NCI-H748 treated with DMSO at 0.1 percent for 48 hours (cell line): Measurements from ENCODE around the gene SLC6A18.

ENCODE experiments used
- DNase-seq: peaks from one replicate; lab custom pipeline; 2025; lab: John Stamatoyannopoulos, UW

Gene SLC6A18

DNA sequence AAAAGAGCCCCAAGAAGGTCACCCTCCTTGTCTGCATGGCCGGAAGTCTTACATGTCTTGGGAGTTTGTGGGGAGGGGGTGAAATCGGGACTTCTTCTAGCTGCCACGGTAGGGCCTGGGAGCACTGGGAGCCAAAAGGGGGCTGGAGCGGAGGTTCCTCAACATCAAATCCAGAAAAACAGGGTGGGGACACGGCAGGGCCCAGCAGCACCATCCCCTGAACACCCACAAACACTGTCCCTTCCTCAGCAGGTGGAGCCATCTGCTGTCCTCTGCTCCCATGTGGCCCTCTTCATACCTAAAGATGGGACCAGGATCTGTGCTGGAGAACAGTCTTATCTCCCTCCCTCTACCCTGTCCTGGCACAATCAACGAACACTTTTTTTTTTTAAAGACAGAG lies 67.0 kb downstream of the SLC6A18 start:
- DNase-seq = no peak

GRCh38 chr5:1292846-1293415 lies 67.8 kb downstream of the SLC6A18 start:
- DNase-seq = no peak

GRCh38 chr5:1293416-1294205 lies 68.4 kb downstream of the SLC6A18 start:
- DNase-seq = no peak

DNA sequence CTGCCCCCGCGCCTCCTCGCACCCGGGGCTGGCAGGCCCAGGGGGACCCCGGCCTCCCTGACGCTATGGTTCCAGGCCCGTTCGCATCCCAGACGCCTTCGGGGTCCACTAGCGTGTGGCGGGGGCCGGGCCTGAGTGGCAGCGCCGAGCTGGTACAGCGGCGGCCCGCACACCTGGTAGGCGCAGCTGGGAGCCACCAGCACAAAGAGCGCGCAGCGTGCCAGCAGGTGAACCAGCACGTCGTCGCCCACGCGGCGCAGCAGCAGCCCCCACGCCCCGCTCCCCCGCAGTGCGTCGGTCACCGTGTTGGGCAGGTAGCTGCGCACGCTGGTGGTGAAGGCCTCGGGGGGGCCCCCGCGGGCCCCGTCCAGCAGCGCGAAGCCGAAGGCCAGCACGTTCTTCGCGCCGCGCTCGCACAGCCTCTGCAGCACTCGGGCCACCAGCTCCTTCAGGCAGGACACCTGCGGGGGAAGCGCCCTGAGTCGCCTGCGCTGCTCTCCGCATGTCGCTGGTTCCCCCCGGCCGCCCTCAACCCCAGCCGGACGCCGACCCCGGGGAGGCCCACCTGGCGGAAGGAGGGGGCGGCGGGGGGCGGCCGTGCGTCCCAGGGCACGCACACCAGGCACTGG lies 69.1 kb downstream of the SLC6A18 start:
- DNase-seq = no peak

- DNase-seq = no peak
Observed at GRCh38 chr5:1294835-1295649, 69.9 kb downstream of the SLC6A18 start, which contains the start of gene TERT. TERT (minus strand) TSS chr5:1295068; CDS start chr5:1294989, 79 bp downstream.

- no peak for DNase-seq
Observed at GRCh38 chr5:1295650-1296037, 70.5 kb downstream of the SLC6A18 start.
